HL-60 (cell line): ENCODE data around the gene KCTD16.

Source experiments
- DNase-seq, 2 experiments: peaks; one replicate each; pipeline ENCODE4 v3.0.0-alpha.2; 2010 to 2020; ENCODE audit warnings: low read depth in 1 of 2, low spot score in 1 of 2
- H3K27ac ChIP-seq: fragments of 250-450 bp; sonication (Bioruptor Pico); replicated peaks from 2 replicates; pipeline ENCODE4 v1.5.1; 2020; ENCODE audit warnings: mild to moderate bottlenecking, moderate library complexity
- H3K27me3 ChIP-seq: fragments of 250-450 bp; sonication (Bioruptor Pico); 2 replicates; pipeline ENCODE4 v1.5.1; 2021; ENCODE audit warnings: mild to moderate bottlenecking, moderate library complexity; ENCODE audit not compliant: insufficient read depth, poor library complexity, severe bottlenecking
- H3K4me3 ChIP-seq: replicated peaks from 2 replicates; pipeline ENCODE4 v1.5.1; 2011; ENCODE audit warnings: mild to moderate bottlenecking, control low read depth, low read length; ENCODE audit not compliant: insufficient read depth
- GABPA ChIP-seq: IDR thresholded peaks from 2 replicates; pipeline ENCODE4 v1.6.1; 2012; ENCODE audit warnings: low read depth
- POLR2AphosphoS5 ChIP-seq: IDR thresholded peaks from 2 replicates; pipeline ENCODE4 v1.6.1; 2012; ENCODE audit warnings: low read depth
- SPI1 ChIP-seq: IDR thresholded peaks from 2 replicates; pipeline ENCODE4 v1.6.1; 2012; ENCODE audit warnings: low read depth, mild to moderate bottlenecking, borderline replicate concordance
- TF ChIP-seq, protein P1 (sequence below): IDR thresholded peaks from one replicate; pipeline ENCODE4 v1.5.1; 2011; ENCODE audit warnings: low read length, control low read depth, inconsistent platforms; ENCODE audit not compliant: insufficient read depth
- TF ChIP-seq, protein P2 (sequence below): IDR thresholded peaks from 2 replicates; pipeline ENCODE4 v1.6.1; 2012; ENCODE audit warnings: low read depth; ENCODE audit not compliant: insufficient replicate concordance

Gene KCTD16

DNA sequence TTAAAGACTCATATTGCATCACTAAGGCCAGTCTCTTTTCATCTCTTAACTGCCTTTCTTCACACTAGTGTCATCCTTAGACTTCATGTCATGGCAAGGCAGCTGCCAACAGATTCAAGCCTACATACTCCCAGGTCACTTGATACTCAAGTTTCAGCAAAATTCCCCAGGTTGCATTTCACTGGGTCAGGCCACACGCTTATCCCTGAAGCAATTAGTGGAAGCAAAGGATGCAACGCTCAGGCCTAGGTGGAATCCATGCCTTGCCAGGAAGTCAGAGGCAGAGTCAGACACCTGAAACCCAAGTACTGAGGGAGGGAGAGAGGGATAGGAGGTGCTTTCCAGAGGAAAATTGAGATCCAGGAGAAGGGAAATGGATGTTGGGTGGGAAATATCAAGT is 29.1 kb upstream of the KCTD16 start:
- no peaks in the 10 kb centered on the region for H3K27me3 ChIP-seq
- no peak overlapping the region for H3K4me3 ChIP-seq
- TF ChIP-seq, protein P1, sequence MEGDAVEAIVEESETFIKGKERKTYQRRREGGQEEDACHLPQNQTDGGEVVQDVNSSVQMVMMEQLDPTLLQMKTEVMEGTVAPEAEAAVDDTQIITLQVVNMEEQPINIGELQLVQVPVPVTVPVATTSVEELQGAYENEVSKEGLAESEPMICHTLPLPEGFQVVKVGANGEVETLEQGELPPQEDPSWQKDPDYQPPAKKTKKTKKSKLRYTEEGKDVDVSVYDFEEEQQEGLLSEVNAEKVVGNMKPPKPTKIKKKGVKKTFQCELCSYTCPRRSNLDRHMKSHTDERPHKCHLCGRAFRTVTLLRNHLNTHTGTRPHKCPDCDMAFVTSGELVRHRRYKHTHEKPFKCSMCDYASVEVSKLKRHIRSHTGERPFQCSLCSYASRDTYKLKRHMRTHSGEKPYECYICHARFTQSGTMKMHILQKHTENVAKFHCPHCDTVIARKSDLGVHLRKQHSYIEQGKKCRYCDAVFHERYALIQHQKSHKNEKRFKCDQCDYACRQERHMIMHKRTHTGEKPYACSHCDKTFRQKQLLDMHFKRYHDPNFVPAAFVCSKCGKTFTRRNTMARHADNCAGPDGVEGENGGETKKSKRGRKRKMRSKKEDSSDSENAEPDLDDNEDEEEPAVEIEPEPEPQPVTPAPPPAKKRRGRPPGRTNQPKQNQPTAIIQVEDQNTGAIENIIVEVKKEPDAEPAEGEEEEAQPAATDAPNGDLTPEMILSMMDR: no peak
- TF ChIP-seq GABPA (no peak), POLR2AphosphoS5 (no peak), SPI1 (no peak)
- TF ChIP-seq, protein P2, sequence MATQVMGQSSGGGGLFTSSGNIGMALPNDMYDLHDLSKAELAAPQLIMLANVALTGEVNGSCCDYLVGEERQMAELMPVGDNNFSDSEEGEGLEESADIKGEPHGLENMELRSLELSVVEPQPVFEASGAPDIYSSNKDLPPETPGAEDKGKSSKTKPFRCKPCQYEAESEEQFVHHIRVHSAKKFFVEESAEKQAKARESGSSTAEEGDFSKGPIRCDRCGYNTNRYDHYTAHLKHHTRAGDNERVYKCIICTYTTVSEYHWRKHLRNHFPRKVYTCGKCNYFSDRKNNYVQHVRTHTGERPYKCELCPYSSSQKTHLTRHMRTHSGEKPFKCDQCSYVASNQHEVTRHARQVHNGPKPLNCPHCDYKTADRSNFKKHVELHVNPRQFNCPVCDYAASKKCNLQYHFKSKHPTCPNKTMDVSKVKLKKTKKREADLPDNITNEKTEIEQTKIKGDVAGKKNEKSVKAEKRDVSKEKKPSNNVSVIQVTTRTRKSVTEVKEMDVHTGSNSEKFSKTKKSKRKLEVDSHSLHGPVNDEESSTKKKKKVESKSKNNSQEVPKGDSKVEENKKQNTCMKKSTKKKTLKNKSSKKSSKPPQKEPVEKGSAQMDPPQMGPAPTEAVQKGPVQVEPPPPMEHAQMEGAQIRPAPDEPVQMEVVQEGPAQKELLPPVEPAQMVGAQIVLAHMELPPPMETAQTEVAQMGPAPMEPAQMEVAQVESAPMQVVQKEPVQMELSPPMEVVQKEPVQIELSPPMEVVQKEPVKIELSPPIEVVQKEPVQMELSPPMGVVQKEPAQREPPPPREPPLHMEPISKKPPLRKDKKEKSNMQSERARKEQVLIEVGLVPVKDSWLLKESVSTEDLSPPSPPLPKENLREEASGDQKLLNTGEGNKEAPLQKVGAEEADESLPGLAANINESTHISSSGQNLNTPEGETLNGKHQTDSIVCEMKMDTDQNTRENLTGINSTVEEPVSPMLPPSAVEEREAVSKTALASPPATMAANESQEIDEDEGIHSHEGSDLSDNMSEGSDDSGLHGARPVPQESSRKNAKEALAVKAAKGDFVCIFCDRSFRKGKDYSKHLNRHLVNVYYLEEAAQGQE: no peak
- H3K27ac ChIP-seq: no peak overlapping the region
- DNase-seq: no peak

DNA sequence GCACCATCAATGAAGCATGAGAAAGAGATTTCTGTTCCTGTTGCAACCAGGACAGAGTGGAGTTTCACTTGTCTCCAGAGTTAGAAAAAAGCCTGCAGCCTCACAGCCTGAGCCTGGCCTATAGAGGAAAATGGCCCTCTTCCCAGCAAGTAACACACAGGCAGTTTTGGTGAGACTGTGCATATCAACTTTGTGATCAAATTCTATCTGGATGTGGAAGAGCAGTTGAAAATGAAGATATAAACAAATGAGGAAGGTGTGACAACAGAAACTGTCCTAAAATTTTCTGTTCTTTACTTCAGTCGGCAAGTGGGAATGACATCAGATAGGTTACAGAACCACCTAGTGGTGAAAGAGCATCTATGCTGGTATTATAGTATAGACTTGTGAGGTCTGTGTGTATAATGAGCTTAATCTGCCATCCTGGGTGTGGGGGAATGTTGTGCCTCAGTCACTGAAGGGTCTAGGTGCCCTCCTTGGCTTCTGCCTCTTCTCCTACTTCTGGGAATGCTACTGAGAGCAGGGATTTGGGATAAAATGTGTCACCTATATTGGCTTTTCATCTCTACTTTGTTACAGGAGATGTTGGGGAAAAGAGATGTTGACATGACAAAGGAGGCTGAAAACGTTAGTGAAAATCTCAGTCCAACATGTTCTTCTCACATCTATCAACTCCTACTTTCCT is 28.4 kb upstream of the KCTD16 start:
- no peak overlapping the region for H3K4me3 ChIP-seq
- no peaks in the 10 kb centered on the region for H3K27me3 ChIP-seq
- peak in 1 of 2 experiments; percentile 52 for DNase-seq
- no peak for TF ChIP-seq GABPA
- TF ChIP-seq SPI1: no peak
- TF ChIP-seq, protein P2: no peak
- no peak for TF ChIP-seq POLR2AphosphoS5
- TF ChIP-seq, protein P1: no peak
- no peak overlapping the region for H3K27ac ChIP-seq

DNA sequence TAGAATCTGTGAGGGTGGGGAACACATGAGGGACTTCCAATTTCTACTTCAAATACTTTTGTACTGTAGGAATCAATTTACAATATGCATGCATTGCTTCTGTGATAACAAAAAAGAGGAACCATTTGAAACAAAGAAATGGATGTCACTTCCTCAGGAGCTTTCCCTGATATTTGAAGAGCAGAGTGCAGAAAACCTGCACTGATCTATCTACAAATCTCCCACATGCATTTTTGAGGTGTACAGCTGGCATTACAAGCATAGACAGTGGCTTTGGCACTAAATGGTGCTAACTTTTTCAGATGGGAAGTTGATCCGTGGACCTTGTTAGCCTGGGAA is 27.9 kb upstream of the KCTD16 start:
- TF ChIP-seq SPI1 (peak; percentile 63; the same call in 1 of the 2 replicates), POLR2AphosphoS5 (no peak)
- TF ChIP-seq, protein P1: no peak
- TF ChIP-seq, protein P2: no peak
- H3K27ac ChIP-seq: no peak overlapping the region
- no peak for DNase-seq
- H3K27me3 ChIP-seq: no peaks in the 10 kb centered on the region
- H3K4me3 ChIP-seq: no peak overlapping the region
